GM18951 (cell line): Measurements from ENCODE around the gene F12.
A peak's percentile ranks its signal among the peaks of the same experiment; 100 is the strongest.

ENCODE experiments used
- POLR2A ChIP-seq: IDR thresholded peaks from 4 replicates; pipeline ENCODE4 v1.6.1; 2011; ENCODE audit warnings: mild to moderate bottlenecking; ENCODE audit not compliant: insufficient read length, insufficient read depth; ENCODE audit errors: extremely low read depth
- in situ Hi-C: fragments of 300-500 bp; cut with MboI; formaldehyde crosslinking; loops from one replicate; pipeline ENCODE4 v1.12.0; 2022; ENCODE audit warnings: low sequenced_read_pairs, mixed read lengths, inconsistent platforms; ENCODE audit not compliant: unreplicated experiment

The F12 gene

GRCh38 chr5:177403792-177404640, 5.3 kb downstream of the F12 start:
- in situ Hi-C loops = no loop called here
- TF ChIP-seq POLR2A = peak; percentile 33

- in situ Hi-C loops = no loop called here
These were observed 6.1 kb downstream of the F12 start for GRCh38 chr5:177403102-177403791.

GRCh38 chr5:177402271-177403043, 6.9 kb downstream of the F12 start:
- TF ChIP-seq POLR2A = no peak
- in situ Hi-C loops = no loop called here

More at GRCh38 chr5:177403102-177403791, 6.1 kb downstream of the F12 start:
- TF ChIP-seq POLR2A = no peak

- in situ Hi-C loops = no loop called here
- TF ChIP-seq POLR2A = no peak
These were observed 9.1 kb downstream of the F12 start, which contains the start of gene PFN3 for GRCh38 chr5:177399997-177400868. Gene PFN3, minus strand, starts transcription at chr5:177400661. Its CDS starts 85 bp downstream, at chr5:177400576.

- TF ChIP-seq POLR2A = no peak
- in situ Hi-C loops = no loop called here
These were observed 11.4 kb downstream of the F12 start for GRCh38 chr5:177397875-177398390.

GRCh38 chr5:177396807-177397206, 12.6 kb downstream of the F12 start:
- in situ Hi-C loops = no loop called here

GRCh38 chr5:177396078-177396477, 13.3 kb downstream of the F12 start:
- TF ChIP-seq POLR2A = no peak
- in situ Hi-C loops = no loop called here

More at GRCh38 chr5:177396807-177397206, 12.6 kb downstream of the F12 start:
- no peak for TF ChIP-seq POLR2A

- in situ Hi-C loops = no loop called here
These were observed 15.4 kb downstream of the F12 start for GRCh38 chr5:177393990-177394389.

GRCh38 chr5:177393206-177393765, 16.1 kb downstream of the F12 start:
- in situ Hi-C loops = no loop called here
- TF ChIP-seq POLR2A = no peak

More at GRCh38 chr5:177393990-177394389, 15.4 kb downstream of the F12 start:
- no peak for TF ChIP-seq POLR2A

GRCh38 chr5:177392765-177393164, 16.6 kb downstream of the F12 start:
- in situ Hi-C loops = no loop called here
- no peak for TF ChIP-seq POLR2A

- in situ Hi-C loops = no loop called here
- no peak for TF ChIP-seq POLR2A
These were observed 18.7 kb downstream of the F12 start for GRCh38 chr5:177390363-177391300.
